Measurements from ENCODE around the gene ZNF512B. TPM values are rescaled to one million over a fixed set of nuclear protein-coding genes. Genes with fewer than 3 reads are reported as not detected.

Gene ZNF512B
- total and polyA plus RNA-seq, 12 donors, result 3.5 to 39.4 (median 13.9) TPM

GRCh38 chr20:63950701-63951397 is 18.9 kb downstream of the ZNF512B start:
- peaks cover 55 to 77% of the 10 kb centered on the region in 2 donors for H3K4me1 ChIP-seq (replicated peaks in 1 of 2)
- peak overlapping the region; percentile 25 to 98 (median 89) for H3K27ac ChIP-seq
- H3K9me3 ChIP-seq (replicated peaks in 1 of 3), result no peaks in the 10 kb centered on the region
- DNase-seq, result peak in 5 of 7 donors; percentile 42 to 71 (median 64)
- no peak overlapping the region for H3K4me3 ChIP-seq
- no peaks in the 10 kb centered on the region for H3K27me3 ChIP-seq
- H3K36me3 ChIP-seq (replicated peaks in 1 of 2), result peaks cover 0 to 5% of the 10 kb centered on the region in 2 donors
- no peak for TF ChIP-seq CTCF (IDR thresholded peaks at IDR 0.05)
- no peak for TF ChIP-seq POLR2A (IDR thresholded peaks at IDR 0.05)
- WGBS, 4 donors, result 50 to 82% (median 56%) methylated on average over 10 to 20 of the region's 20 CpGs; no CpG with 5 or more reads in 1 of the 4 donors
- intact Hi-C loops (cut with DNase I), result no loop called here

- intact Hi-C loops (cut with DNase I), result no loop called here
- H3K4me3 ChIP-seq, result peak overlapping the region in 1 of 4 donors; percentile 14
- H3K4me1 ChIP-seq (replicated peaks in 1 of 2), result peaks cover 50 to 56% of the 10 kb centered on the region in 2 donors
- TF ChIP-seq POLR2A (IDR thresholded peaks at IDR 0.05) (peak in 1 of 2 donors; percentile 5), CTCF (IDR thresholded peaks at IDR 0.05) (peak in 1 of 6 experiments; percentile 5)
- 16 to 27% (median 25%) methylated on average over 20 to 27 of the region's 27 CpGs for WGBS, 4 donors
- peak in 3 of 7 donors; percentile 48 to 83 (median 72) for DNase-seq
- peak overlapping the region; percentile 32 to 98 (median 89) for H3K27ac ChIP-seq
- H3K9me3 ChIP-seq (replicated peaks in 1 of 3), result no peaks in the 10 kb centered on the region
- no peaks in the 10 kb centered on the region for H3K27me3 ChIP-seq
- peaks cover 0 to 35% of the 10 kb centered on the region in 2 donors for H3K36me3 ChIP-seq (replicated peaks in 1 of 2)
Observed at GRCh38 chr20:63947638-63948456, 21.9 kb downstream of the ZNF512B start.

GRCh38 chr20:63946986-63947637 is 22.6 kb downstream of the ZNF512B start:
- H3K9me3 ChIP-seq (replicated peaks in 1 of 3), result no peaks in the 10 kb centered on the region
- TF ChIP-seq CTCF (IDR thresholded peaks at IDR 0.05) (peak in 5 of 6 experiments; percentile 15 to 47 (median 24)), POLR2A (IDR thresholded peaks at IDR 0.05) (peak in 1 of 2 donors; percentile 42)
- peaks cover 0 to 38% of the 10 kb centered on the region in 2 donors for H3K36me3 ChIP-seq (replicated peaks in 1 of 2)
- WGBS, 4 donors, result 48 to 76% (median 52%) methylated on average over 12 to 15 of the region's 15 CpGs
- no peak overlapping the region for H3K4me3 ChIP-seq
- intact Hi-C loops (cut with DNase I), result no loop called here
- peaks cover 48 to 52% of the 10 kb centered on the region in 2 donors for H3K4me1 ChIP-seq (replicated peaks in 1 of 2)
- peak overlapping the region in 4 of 5 donors; percentile 32 to 98 (median 93) for H3K27ac ChIP-seq
- peak; percentile 69 to 91 (median 85) for DNase-seq
- H3K27me3 ChIP-seq, result no peaks in the 10 kb centered on the region
